ENCODE measurements around the gene WDR1. TPM values are rescaled to one million over a fixed set of nuclear protein-coding genes. Genes with fewer than 3 reads are reported as not detected.
A peak's percentile ranks its signal among the peaks of the same experiment; 100 is the strongest.

WDR1 gene
- total RNA-seq, 2 experiments from 2014 or later = 197 to 198 TPM

DNA sequence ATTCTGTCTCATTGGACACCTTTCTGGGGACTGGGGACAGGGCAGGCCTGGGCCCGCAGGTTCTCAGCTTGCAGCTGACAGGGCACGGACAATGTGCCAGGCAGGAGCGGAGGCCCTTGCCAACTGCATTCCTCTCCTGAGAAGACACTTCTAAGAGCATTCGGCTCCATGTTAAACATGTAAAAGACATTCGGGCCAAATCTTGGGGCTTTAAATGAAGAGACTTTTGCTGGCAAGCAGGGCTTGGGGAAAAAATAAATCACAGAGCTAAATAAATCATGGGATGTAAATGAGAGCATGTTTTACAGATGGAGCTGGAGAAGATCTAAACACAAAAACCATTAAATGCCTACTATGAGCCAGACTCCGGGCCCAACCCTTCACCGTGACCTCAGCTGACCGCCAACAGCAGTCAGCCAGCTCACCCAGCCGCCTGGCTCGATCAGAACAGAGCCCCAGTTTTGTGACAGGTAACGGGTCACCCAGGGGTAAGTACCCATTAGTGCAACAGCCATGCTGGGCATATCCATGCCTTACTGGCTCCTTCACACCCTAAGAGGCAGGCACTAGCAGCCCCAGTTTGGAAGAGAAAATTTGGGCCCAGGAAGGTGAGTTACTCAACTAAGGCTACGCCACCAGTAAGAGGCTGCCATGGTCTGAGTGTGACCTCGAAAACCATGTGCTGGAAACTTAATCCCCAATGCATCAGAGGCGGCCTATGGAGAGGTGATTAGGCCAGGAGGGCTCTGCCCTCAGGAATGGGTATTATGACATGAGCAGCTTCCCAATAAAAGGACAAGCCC lies 14.7 kb downstream of the WDR1 start:
- Histone ChIP-seq H3K27ac (ENCODE audit: low read depth in 1 of 2, low read length in 2 of 2) (peak overlapping the region; percentile 50 to 75), H3K9me3 (ENCODE audit: control insufficient read depth in 1 of 2, insufficient read depth in 1 of 2, low read length in 2 of 2) (no peaks in the 10 kb centered on the region), H3K36me3 (ENCODE audit: insufficient read depth, low read length) (peaks cover 86% of the 10 kb centered on the region), H3K27me3 (ENCODE audit: control insufficient read depth in 1 of 2, insufficient read depth in 2 of 2, low read length in 2 of 2) (no peaks in the 10 kb centered on the region), H3K4me3 (ENCODE audit: low read length) (no peak overlapping the region), H3K4me1 (ENCODE audit: insufficient read depth, low read length) (peaks cover 99% of the 10 kb centered on the region)
- ATAC-seq (ENCODE audit: poor library complexity) (no peak), DNase-seq (no peak)
- Mint-ChIP-seq H3K36me3 (ENCODE audit: low read depth) (peaks cover 100% of the 10 kb centered on the region), H3K27me3 (no peaks in the 10 kb centered on the region), H3K4me3 (peak overlapping the region; percentile 13), H3K9me3 (no peaks in the 10 kb centered on the region), H3K4me1 (ENCODE audit: low read depth) (peaks cover 100% of the 10 kb centered on the region), H3K27ac (peak overlapping the region; percentile 99)
- CTCF ChIA-PET = no interaction called here
- intact Hi-C loops (cut with DNase I, micrococcal nuclease) = no loop called here
- POLR2A ChIA-PET = interaction anchor here (0.6 to 6.1 kb wide), 2 partner anchors 16 to 1240 kb away, joined by 3 to 61 read pairs; partner anchors contain the start of gene WDR1
- no peak for TF ChIP-seq CTCF (IDR thresholded peaks at IDR 0.05)

GRCh38 chr4:10100734-10101216 lies 15.8 kb downstream of the WDR1 start:
- DNase-seq (peak in 6 of 14 experiments; percentile 29 to 71 (median 54)), ATAC-seq (ENCODE audit: poor library complexity) (peak; percentile 17)
- H3K4me1 ChIP-seq (ENCODE audit: insufficient read depth, low read length) = peaks cover 99% of the 10 kb centered on the region
- H3K27ac Mint-ChIP-seq = peak overlapping the region; percentile 99
- H3K27me3 ChIP-seq (ENCODE audit: control insufficient read depth in 1 of 2, insufficient read depth in 2 of 2, low read length in 2 of 2) = no peaks in the 10 kb centered on the region
- intact Hi-C loops (cut with DNase I, micrococcal nuclease) = no loop called here
- ChIA-PET POLR2A (interaction anchor here (2.0 kb wide), 1 partner anchor 14 kb away, joined by 7 read pairs; no protein-coding TSS in a partner anchor), CTCF (interaction anchor here (0.9 to 1.2 kb wide), 2 partner anchors 82 to 360 kb away, joined by 3 read pairs; no protein-coding TSS in a partner anchor)
- TF ChIP-seq CTCF (IDR thresholded peaks at IDR 0.05) = no peak
- H3K9me3 ChIP-seq (ENCODE audit: control insufficient read depth in 1 of 2, insufficient read depth in 1 of 2, low read length in 2 of 2) = no peaks in the 10 kb centered on the region
- peaks cover 100% of the 10 kb centered on the region for H3K36me3 Mint-ChIP-seq (ENCODE audit: low read depth)
- H3K4me3 ChIP-seq (ENCODE audit: low read length) = no peak overlapping the region
- H3K9me3 Mint-ChIP-seq = no peaks in the 10 kb centered on the region
- H3K4me3 Mint-ChIP-seq = peak overlapping the region; percentile 1
- peak overlapping the region; percentile 50 to 75 for H3K27ac ChIP-seq (ENCODE audit: low read depth in 1 of 2, low read length in 2 of 2)
- peaks cover 100% of the 10 kb centered on the region for H3K4me1 Mint-ChIP-seq (ENCODE audit: low read depth)
- H3K36me3 ChIP-seq (ENCODE audit: insufficient read depth, low read length) = peaks cover 95% of the 10 kb centered on the region
- no peaks in the 10 kb centered on the region for H3K27me3 Mint-ChIP-seq

GRCh38 chr4:10099499-10100325 lies 16.9 kb downstream of the WDR1 start:
- Histone ChIP-seq H3K27ac (ENCODE audit: low read depth in 1 of 2, low read length in 2 of 2) (peak overlapping the region; percentile 50 to 75), H3K36me3 (ENCODE audit: insufficient read depth, low read length) (peaks cover 95% of the 10 kb centered on the region), H3K4me1 (ENCODE audit: insufficient read depth, low read length) (peaks cover 99% of the 10 kb centered on the region), H3K9me3 (ENCODE audit: control insufficient read depth in 1 of 2, insufficient read depth in 1 of 2, low read length in 2 of 2) (no peaks in the 10 kb centered on the region), H3K27me3 (ENCODE audit: control insufficient read depth in 1 of 2, insufficient read depth in 2 of 2, low read length in 2 of 2) (no peaks in the 10 kb centered on the region), H3K4me3 (ENCODE audit: low read length) (no peak overlapping the region)
- Mint-ChIP-seq H3K9me3 (no peaks in the 10 kb centered on the region), H3K36me3 (ENCODE audit: low read depth) (peaks cover 100% of the 10 kb centered on the region), H3K4me3 (peak overlapping the region; percentile 69), H3K27ac (peak overlapping the region; percentile 99), H3K4me1 (ENCODE audit: low read depth) (peaks cover 100% of the 10 kb centered on the region), H3K27me3 (no peaks in the 10 kb centered on the region)
- ATAC-seq (ENCODE audit: poor library complexity) = peak; percentile 39
- TF ChIP-seq CTCF (IDR thresholded peaks at IDR 0.05) = no peak
- intact Hi-C loops (cut with DNase I, micrococcal nuclease) = loop anchor here (1.0 to 5.0 kb wide), 2 partner anchors 17 to 82 kb away; partner anchors contain the start of gene WDR1 (in 1 of the 2)
- DNase-seq = peak in 5 of 14 experiments; percentile 33 to 65 (median 62)
- ChIA-PET POLR2A (interaction anchor here (1.4 to 7.6 kb wide), 4 partner anchors 10 to 25 kb away, joined by 3 to 126 read pairs (median 6); partner anchors contain the start of gene WDR1), CTCF (interaction anchor here (0.9 to 1.2 kb wide), 2 partner anchors 81 to 361 kb away, joined by 3 read pairs; no protein-coding TSS in a partner anchor)

All from CD4-positive, alpha-beta T cell (primary cell).